H1 (cell line): ENCODE data around the gene TAMM41. TPM values are rescaled to one million over a fixed set of nuclear protein-coding genes. Genes with fewer than 3 reads are reported as not detected.
"Not testable (repeated sequence)": the region's sequence is repeated elsewhere in the genome, so short reads cannot be mapped to it uniquely, and the experiment has no call there.

Experiments
- CTCF ChIA-PET: fragments of 300-600 bp; sonication (Branson Sonifier 250); formaldehyde crosslinking; loops from one replicate; lab custom pipeline; 2021; ENCODE audit not compliant: partially characterized antibody; lab: Charles Lee
- POLR2A ChIA-PET: fragments of 300-600 bp; sonication (Branson Sonifier 250); formaldehyde crosslinking; loops from one replicate; lab custom pipeline; 2021; ENCODE audit warnings: inconsistent platforms; ENCODE audit not compliant: partially characterized antibody; lab: Charles Lee
- DNase-seq, 2 experiments: peaks; one replicate each; pipeline versions ENCODE4 v3.0.0 to v3.0.0-alpha.2; 2010 to 2022; ENCODE audit warnings: low spot score in 2 of 2, low read depth in 1 of 2, mixed read lengths in 1 of 2
- FAIRE-seq: peaks from 2 replicates; lab custom pipeline; 2011; peaks lifted over from hg19 to GRCh38; lab: Jason Lieb, UNC
- H2AFZ ChIP-seq: 2 replicates; pipeline ENCODE4 v1.8.1; 2012; ENCODE audit warnings: low read length, inconsistent platforms
- H2AK5ac ChIP-seq: 2 replicates; pipeline ENCODE4 v1.6.1; 2013; ENCODE audit warnings: low read depth, low read length
- H2BK120ac ChIP-seq: replicated peaks from 2 replicates; pipeline ENCODE3; 2013; ENCODE audit warnings: low read depth, low read length, inconsistent platforms
- H2BK12ac ChIP-seq: 2 replicates; pipeline ENCODE4 v1.6.1; 2013; ENCODE audit warnings: low read depth, low read length
- H2BK15ac ChIP-seq: 2 replicates; pipeline ENCODE4 v1.6.1; 2013; ENCODE audit warnings: low read length
- H2BK20ac ChIP-seq: 2 replicates; pipeline ENCODE4 v1.6.1; 2013; ENCODE audit warnings: low read length
- H2BK5ac ChIP-seq: 2 replicates; pipeline ENCODE4 v1.6.1; 2013; ENCODE audit warnings: low read depth, low read length
- H3K14ac ChIP-seq: 2 replicates; pipeline ENCODE4 v1.6.1; 2013; ENCODE audit warnings: inconsistent platforms; ENCODE audit not compliant: insufficient read length
- H3K18ac ChIP-seq: 2 replicates; pipeline ENCODE4 v1.6.1; 2013; ENCODE audit warnings: low read length; ENCODE audit errors: extremely low read depth
- H3K23ac ChIP-seq: 2 replicates; pipeline ENCODE4 v1.6.1; 2013; ENCODE audit warnings: inconsistent platforms; ENCODE audit not compliant: insufficient read length
- H3K23me2 ChIP-seq: 2 replicates; pipeline ENCODE4 v1.6.1; 2013; ENCODE audit warnings: low read depth, low read length
- H3K27ac ChIP-seq: 2 replicates; pipeline ENCODE4 v1.6.1; 2011; ENCODE audit warnings: low read depth, low read length, inconsistent platforms
- H3K27me3 ChIP-seq, 4 experiments: replicated peaks in 1 of 4; 1 replicate in 1 of 4; 2 replicates in 3 of 4; pipeline versions ENCODE4 v1.6.1 to v1.8.1; 2011 to 2013; ENCODE audit warnings: low read length in 3 of 4, mild to moderate bottlenecking in 3 of 4, inconsistent platforms in 2 of 4, mixed read lengths in 2 of 4, moderate library complexity in 1 of 4; ENCODE audit not compliant: control insufficient read depth in 3 of 4, insufficient read depth in 3 of 4; ENCODE audit errors: extremely low read depth in 1 of 4
- H3K36me3 ChIP-seq, 4 experiments: 2 replicates each; pipeline versions ENCODE4 v1.6.1 to v1.8.1; 2011 to 2013; ENCODE audit warnings: mild to moderate bottlenecking in 4 of 4, low read length in 3 of 4, moderate library complexity in 2 of 4, control low read depth in 1 of 4, inconsistent platforms in 1 of 4; ENCODE audit not compliant: insufficient read depth in 4 of 4, control insufficient read depth in 2 of 4
- H3K4ac ChIP-seq: replicated peaks from 2 replicates; pipeline ENCODE3; 2013; ENCODE audit warnings: low read length, low read depth, mixed read lengths, inconsistent platforms; ENCODE audit not compliant: insufficient read length
- H3K4me1 ChIP-seq, 4 experiments: replicated peaks in 1 of 4; 1 replicate in 1 of 4; 2 replicates in 3 of 4; pipeline versions ENCODE4 v1.6.1 to v1.8.1; 2011 to 2013; ENCODE audit warnings: low read length in 3 of 4, inconsistent platforms in 2 of 4, mixed read lengths in 1 of 4; ENCODE audit not compliant: insufficient read depth in 4 of 4, control insufficient read depth in 3 of 4
- H3K4me2 ChIP-seq, 2 experiments: 2 replicates each; pipeline versions ENCODE4 v1.6.1 to v1.8.1; 2011 to 2013; ENCODE audit warnings: low read depth in 2 of 2, low read length in 2 of 2, control low read depth in 1 of 2, inconsistent platforms in 1 of 2, mild to moderate bottlenecking in 1 of 2; ENCODE audit not compliant: insufficient read depth in 1 of 2
- H3K4me3 ChIP-seq, 4 experiments: fragments of 200-600, 300-600 bp in 1 of 4; sonication (generic), shearing (Covaris generic), sonication (Bioruptor Twin) in 1 of 4; 2 replicates each; pipeline versions ENCODE4 v1.5.1 to v1.8.1; 2011 to 2016; ENCODE audit warnings: low read length in 4 of 4, low read depth in 3 of 4, control low read depth in 2 of 4, inconsistent platforms in 2 of 4, mild to moderate bottlenecking in 2 of 4, mixed read lengths in 1 of 4, moderate library complexity in 1 of 4; ENCODE audit not compliant: insufficient read depth in 2 of 4; ENCODE audit errors: extremely low read depth in 1 of 4
- H3K56ac ChIP-seq: replicated peaks from 2 replicates; pipeline ENCODE3; 2013; ENCODE audit warnings: low read depth, mild to moderate bottlenecking, mixed read lengths, low read length, inconsistent platforms; ENCODE audit not compliant: insufficient read length
- H3K79me1 ChIP-seq: 2 replicates; pipeline ENCODE4 v1.6.1; 2013; ENCODE audit warnings: low read depth, low read length, control low read depth
- H3K79me2 ChIP-seq, 2 experiments: 2 replicates each; pipeline versions ENCODE4 v1.6.1 to v1.8.1; 2012 to 2013; ENCODE audit warnings: low read length in 2 of 2, mild to moderate bottlenecking in 2 of 2, inconsistent platforms in 1 of 2; ENCODE audit not compliant: insufficient read depth in 2 of 2, control insufficient read depth in 1 of 2
- H3K9ac ChIP-seq, 4 experiments: replicated peaks in 1 of 4; 1 replicate in 1 of 4; 2 replicates in 3 of 4; pipeline versions ENCODE4 v1.6.1 to v1.8.1; 2011 to 2013; ENCODE audit warnings: low read depth in 3 of 4, low read length in 3 of 4, control low read depth in 2 of 4, mild to moderate bottlenecking in 2 of 4, moderate library complexity in 2 of 4, inconsistent platforms in 1 of 4; ENCODE audit errors: extremely low read depth in 1 of 4
- H3K9me3 ChIP-seq, 2 experiments: 2 replicates each; pipeline versions ENCODE4 v1.6.1 to v1.8.1; 2012 to 2013; ENCODE audit warnings: mild to moderate bottlenecking in 2 of 2, moderate library complexity in 2 of 2, control low read depth in 1 of 2, inconsistent platforms in 1 of 2, low read depth in 1 of 2, low read length in 1 of 2, mixed read lengths in 1 of 2; ENCODE audit not compliant: insufficient read depth in 2 of 2
- H4K20me1 ChIP-seq, 2 experiments: replicated peaks in 1 of 2; 2 replicates each; pipeline versions ENCODE3 to v1.8.1; 2011 to 2013; ENCODE audit warnings: inconsistent platforms in 2 of 2, low read length in 2 of 2, mild to moderate bottlenecking in 1 of 2; ENCODE audit not compliant: insufficient read depth in 2 of 2, control insufficient read depth in 1 of 2
- H4K5ac ChIP-seq: 2 replicates; pipeline ENCODE4 v1.6.1; 2013; ENCODE audit warnings: low read length, low read depth, mixed read lengths, inconsistent platforms; ENCODE audit not compliant: insufficient read length
- H4K8ac ChIP-seq: 2 replicates; pipeline ENCODE4 v1.8.0; 2013; ENCODE audit warnings: mild to moderate bottlenecking, moderate library complexity, low read length, inconsistent platforms; ENCODE audit not compliant: insufficient read depth; ENCODE audit errors: extremely low read depth
- H4K91ac ChIP-seq: replicated peaks from 2 replicates; pipeline ENCODE3; 2013; ENCODE audit warnings: low read length, mixed read lengths, inconsistent platforms; ENCODE audit not compliant: insufficient read length
- WGBS, 2 experiments: shearing (Covaris generic) in 1 of 2; methylation state at CpG; one replicate each; pipeline versions ENCODE4 v1.1.6 to v1.1.7; 2013 to 2015; ENCODE audit warnings: low lambda C conversion rate in 2 of 2, mixed read lengths in 2 of 2, inconsistent platforms in 1 of 2, low coverage in 1 of 2, missing lambda C conversion rate in 1 of 2; ENCODE audit not compliant: insufficient replicate concordance in 2 of 2, insufficient coverage in 1 of 2, insufficient read length in 1 of 2; ENCODE audit errors: extremely low coverage in 1 of 2, missing lambda C conversion rate in 1 of 2; 5-methylcytosine and 5-hydroxymethylcytosine counted together
- polyA plus RNA-seq, 7 experiments: library from polyadenylated mRNA; depleted of rRNA in 3 of 7; stranded (reverse) in 5 of 7; unstranded in 2 of 7; fragments of >200 nt in 5 of 7; fragments of 200-250 nt in 2 of 7; gene quantifications; 1 replicate in 5 of 7; 2 replicates in 1 of 7; 4 replicates in 1 of 7; pipeline versions ENCODE4 v1.2.1 to v1.2.3, GENCODE V29; 2011 to 2013; ENCODE audit warnings: missing spikeins in 2 of 7, mixed read lengths in 2 of 7
- total RNA-seq: library from RNA; stranded (reverse); fragmentation: NEBNext Ultra II Directional; extraction: Animal tissue kit (Norgen Biotek cat#: 25700); gene quantifications from 2 replicates; pipeline ENCODE4 v1.2.1, GENCODE V29; 2021

The TAMM41 gene
- total and polyA plus RNA-seq, 2 of the 8 experiments (the other 6 are each of a cell fraction or from before 2014, with no cell fraction given) = 16.9 to 22.5 TPM

DNA sequence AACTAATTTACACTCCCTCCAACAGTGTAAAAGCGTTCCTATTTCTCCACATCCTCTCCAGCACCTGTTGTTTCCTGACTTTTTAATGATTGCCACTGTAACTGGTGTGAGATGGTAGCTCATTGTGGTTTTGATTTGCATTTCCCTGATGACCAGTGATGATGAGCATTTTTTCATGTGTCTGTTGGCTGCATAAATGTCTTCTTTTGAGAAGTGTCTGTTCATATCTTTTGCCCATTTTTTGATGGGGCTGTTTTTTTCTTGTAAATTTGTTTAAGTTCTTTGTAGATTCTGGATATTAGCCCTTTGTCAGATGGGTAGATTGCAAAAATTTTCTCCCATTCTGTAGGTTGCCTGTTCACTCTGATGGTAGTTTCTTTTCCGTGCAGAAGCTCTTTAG lies 15.9 kb upstream of the TAMM41 start:
- FAIRE-seq, H3K36me3 ChIP-seq, H2BK120ac ChIP-seq, H2BK20ac ChIP-seq, H3K4me3 ChIP-seq, H3K23me2 ChIP-seq, H2AFZ ChIP-seq, H3K9ac ChIP-seq, H2BK12ac ChIP-seq, H4K91ac ChIP-seq, H3K4me1 ChIP-seq, H2BK5ac ChIP-seq, H3K56ac ChIP-seq, H4K20me1 ChIP-seq, H3K9me3 ChIP-seq, H3K23ac ChIP-seq, DNase-seq, H3K79me2 ChIP-seq, H3K27me3 ChIP-seq, H4K5ac ChIP-seq, H3K4me2 ChIP-seq, POLR2A ChIA-PET, H4K8ac ChIP-seq, H2AK5ac ChIP-seq, CTCF ChIA-PET, H3K4ac ChIP-seq, H3K27ac ChIP-seq, H3K79me1 ChIP-seq, H2BK15ac ChIP-seq, H3K14ac ChIP-seq, H3K18ac ChIP-seq: not testable (repeated sequence)
- 82% methylated on average over 2 of the region's 2 CpGs; no CpG with 5 or more reads in 1 of the 2 experiments for WGBS, 2 experiments

DNA sequence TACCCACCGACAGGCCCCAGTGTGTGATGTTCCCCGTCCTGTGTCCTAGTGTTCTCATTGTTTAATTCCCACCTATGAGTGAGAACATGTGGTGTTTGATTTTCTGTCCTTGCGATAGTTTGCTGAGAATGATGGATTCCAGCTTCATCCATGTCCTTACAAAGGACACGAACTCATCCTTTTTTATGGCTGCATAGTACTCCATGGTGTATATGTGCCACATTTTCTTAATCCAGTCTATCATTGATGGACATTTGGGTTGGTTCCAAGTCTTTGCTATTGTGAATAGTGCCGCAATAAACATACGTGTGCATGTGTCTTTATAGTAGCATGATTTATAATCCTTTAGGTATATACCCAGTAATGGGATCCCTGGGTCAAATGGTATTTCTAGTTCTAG lies 15.5 kb upstream of the TAMM41 start:
- H2BK20ac ChIP-seq, H3K79me2 ChIP-seq, H3K18ac ChIP-seq, H4K20me1 ChIP-seq, H3K4ac ChIP-seq, H3K27me3 ChIP-seq, H2BK15ac ChIP-seq, H3K9ac ChIP-seq, H4K5ac ChIP-seq, H3K14ac ChIP-seq, FAIRE-seq, H3K56ac ChIP-seq, H3K4me2 ChIP-seq, H3K4me3 ChIP-seq, DNase-seq, H4K8ac ChIP-seq, H3K4me1 ChIP-seq, CTCF ChIA-PET, H3K9me3 ChIP-seq, H2BK5ac ChIP-seq, H2AFZ ChIP-seq, H4K91ac ChIP-seq, H2BK120ac ChIP-seq, H3K27ac ChIP-seq, H3K79me1 ChIP-seq, H3K23ac ChIP-seq, H2AK5ac ChIP-seq, H3K36me3 ChIP-seq, H3K23me2 ChIP-seq, H2BK12ac ChIP-seq, POLR2A ChIA-PET: not testable (repeated sequence)
- WGBS, 2 experiments = 96% methylated on average over 4 of the region's 6 CpGs; no CpG with 5 or more reads in 1 of the 2 experiments
